ENCODE measurements around the gene OR11A1. TPM values are rescaled to one million over a fixed set of nuclear protein-coding genes. Genes with fewer than 3 reads are reported as not detected.

OR11A1 gene
- total RNA-seq, 1 donor = not detected

DNA sequence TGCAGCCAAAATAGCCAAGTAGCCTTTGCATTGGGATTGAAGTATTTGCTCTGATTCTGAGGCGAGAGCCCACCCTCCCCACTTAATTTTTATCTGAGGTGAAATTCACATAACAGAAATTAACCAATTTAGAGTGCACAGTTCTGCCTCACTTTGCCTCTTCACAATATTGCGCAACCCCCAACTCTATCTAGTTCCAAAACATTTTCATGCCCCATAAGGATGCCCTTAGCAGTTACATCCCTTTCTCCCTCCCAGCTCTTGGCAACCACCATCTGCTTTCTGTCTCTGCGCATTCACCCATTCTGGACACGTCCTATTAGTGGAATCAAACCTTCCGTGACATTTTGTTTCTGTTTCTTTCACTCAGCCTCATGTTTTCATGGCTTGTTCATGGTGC lies 21.9 kb upstream of the OR11A1 start:
- H2AFZ ChIP-seq (ENCODE audit: low read length) = no peak overlapping the region
- H3K27me3 ChIP-seq (ENCODE audit: insufficient read depth, low read length) = no peaks in the 10 kb centered on the region
- no peak overlapping the region for H3K4me2 ChIP-seq (ENCODE audit: insufficient read depth, low read length)
- TF ChIP-seq, protein P1, sequence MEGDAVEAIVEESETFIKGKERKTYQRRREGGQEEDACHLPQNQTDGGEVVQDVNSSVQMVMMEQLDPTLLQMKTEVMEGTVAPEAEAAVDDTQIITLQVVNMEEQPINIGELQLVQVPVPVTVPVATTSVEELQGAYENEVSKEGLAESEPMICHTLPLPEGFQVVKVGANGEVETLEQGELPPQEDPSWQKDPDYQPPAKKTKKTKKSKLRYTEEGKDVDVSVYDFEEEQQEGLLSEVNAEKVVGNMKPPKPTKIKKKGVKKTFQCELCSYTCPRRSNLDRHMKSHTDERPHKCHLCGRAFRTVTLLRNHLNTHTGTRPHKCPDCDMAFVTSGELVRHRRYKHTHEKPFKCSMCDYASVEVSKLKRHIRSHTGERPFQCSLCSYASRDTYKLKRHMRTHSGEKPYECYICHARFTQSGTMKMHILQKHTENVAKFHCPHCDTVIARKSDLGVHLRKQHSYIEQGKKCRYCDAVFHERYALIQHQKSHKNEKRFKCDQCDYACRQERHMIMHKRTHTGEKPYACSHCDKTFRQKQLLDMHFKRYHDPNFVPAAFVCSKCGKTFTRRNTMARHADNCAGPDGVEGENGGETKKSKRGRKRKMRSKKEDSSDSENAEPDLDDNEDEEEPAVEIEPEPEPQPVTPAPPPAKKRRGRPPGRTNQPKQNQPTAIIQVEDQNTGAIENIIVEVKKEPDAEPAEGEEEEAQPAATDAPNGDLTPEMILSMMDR (IDR thresholded peaks at IDR 0.05; ENCODE audit: extremely low read depth, low read depth, low read length) = no peak
- no peaks in the 10 kb centered on the region for H3K79me2 ChIP-seq (ENCODE audit: insufficient read depth, low read length)
- no peaks in the 10 kb centered on the region for H4K20me1 ChIP-seq (ENCODE audit: insufficient read depth, low read length)
- H3K27ac ChIP-seq (ENCODE audit: low read depth, low read length) = no peak overlapping the region
- H3K9me3 ChIP-seq (ENCODE audit: low read depth, low read length) = no peaks in the 10 kb centered on the region
- no peaks in the 10 kb centered on the region for H3K4me1 ChIP-seq (ENCODE audit: insufficient read depth, low read length)
- no peak for DNase-seq (ENCODE audit: insufficient read length, low spot score, missing footprints)
- no peak overlapping the region for H3K4me3 ChIP-seq (ENCODE audit: insufficient read depth, low read length)
- H3K36me3 ChIP-seq (ENCODE audit: insufficient read depth, low read length) = no peaks in the 10 kb centered on the region

GRCh38 chr6:29477923-29478450 lies 21.1 kb upstream of the OR11A1 start:
- TF ChIP-seq, protein P1 (IDR thresholded peaks at IDR 0.05; ENCODE audit: extremely low read depth, low read depth, low read length) = no peak
- DNase-seq (ENCODE audit: insufficient read length, low spot score, missing footprints) = no peak
- H2AFZ ChIP-seq (ENCODE audit: low read length) = no peak overlapping the region

DNA sequence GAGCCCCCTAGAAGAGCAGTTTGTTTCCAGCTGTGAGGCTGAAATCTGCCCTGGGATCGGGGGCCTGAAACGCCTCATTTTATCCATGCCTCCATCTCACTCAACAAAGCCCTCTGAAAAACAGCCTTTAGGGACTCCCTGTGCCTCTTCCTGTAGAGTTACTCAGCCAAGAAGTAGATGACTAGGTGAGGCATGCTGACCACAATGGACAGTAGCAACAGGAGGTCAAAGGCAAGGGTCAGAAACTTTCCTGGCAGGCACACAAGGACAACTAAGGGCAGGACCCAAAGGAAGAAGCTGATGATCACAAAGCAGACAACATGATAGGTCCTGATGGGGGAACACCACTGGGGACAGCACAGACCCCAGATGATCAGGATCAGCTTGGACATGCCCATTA lies 18.1 kb upstream of the OR11A1 start:
- no peak overlapping the region for H3K4me2 ChIP-seq (ENCODE audit: insufficient read depth, low read length)
- no peak overlapping the region for H3K4me3 ChIP-seq (ENCODE audit: insufficient read depth, low read length)
- no peaks in the 10 kb centered on the region for H3K27me3 ChIP-seq (ENCODE audit: insufficient read depth, low read length)
- H3K4me1 ChIP-seq (ENCODE audit: insufficient read depth, low read length) = no peaks in the 10 kb centered on the region
- H3K27ac ChIP-seq (ENCODE audit: low read depth, low read length) = no peak overlapping the region
- H3K36me3 ChIP-seq (ENCODE audit: insufficient read depth, low read length) = no peaks in the 10 kb centered on the region
- TF ChIP-seq, protein P1 (IDR thresholded peaks at IDR 0.05; ENCODE audit: extremely low read depth, low read depth, low read length) = no peak
- no peak overlapping the region for H2AFZ ChIP-seq (ENCODE audit: low read length)
- no peaks in the 10 kb centered on the region for H3K79me2 ChIP-seq (ENCODE audit: insufficient read depth, low read length)
- no peaks in the 10 kb centered on the region for H3K9me3 ChIP-seq (ENCODE audit: low read depth, low read length)
- no peaks in the 10 kb centered on the region for H4K20me1 ChIP-seq (ENCODE audit: insufficient read depth, low read length)
- no peak for DNase-seq (ENCODE audit: insufficient read length, low spot score, missing footprints)

More at GRCh38 chr6:29477923-29478450, 21.1 kb upstream of the OR11A1 start:
- no peaks in the 10 kb centered on the region for H3K9me3 ChIP-seq (ENCODE audit: low read depth, low read length)
- H3K27me3 ChIP-seq (ENCODE audit: insufficient read depth, low read length) = no peaks in the 10 kb centered on the region
- H3K79me2 ChIP-seq (ENCODE audit: insufficient read depth, low read length) = no peaks in the 10 kb centered on the region
- H3K27ac ChIP-seq (ENCODE audit: low read depth, low read length) = no peak overlapping the region
- H3K4me3 ChIP-seq (ENCODE audit: insufficient read depth, low read length) = no peak overlapping the region
- no peaks in the 10 kb centered on the region for H3K4me1 ChIP-seq (ENCODE audit: insufficient read depth, low read length)
- no peak overlapping the region for H3K4me2 ChIP-seq (ENCODE audit: insufficient read depth, low read length)
- no peaks in the 10 kb centered on the region for H4K20me1 ChIP-seq (ENCODE audit: insufficient read depth, low read length)
- H3K36me3 ChIP-seq (ENCODE audit: insufficient read depth, low read length) = no peaks in the 10 kb centered on the region

- no peaks in the 10 kb centered on the region for H4K20me1 ChIP-seq (ENCODE audit: insufficient read depth, low read length)
- TF ChIP-seq, protein P1 (IDR thresholded peaks at IDR 0.05; ENCODE audit: extremely low read depth, low read depth, low read length) = no peak
- no peak overlapping the region for H3K4me2 ChIP-seq (ENCODE audit: insufficient read depth, low read length)
- H3K27ac ChIP-seq (ENCODE audit: low read depth, low read length) = no peak overlapping the region
- H3K4me1 ChIP-seq (ENCODE audit: insufficient read depth, low read length) = no peaks in the 10 kb centered on the region
- H2AFZ ChIP-seq (ENCODE audit: low read length) = no peak overlapping the region
- H3K9me3 ChIP-seq (ENCODE audit: low read depth, low read length) = no peaks in the 10 kb centered on the region
- H3K79me2 ChIP-seq (ENCODE audit: insufficient read depth, low read length) = no peaks in the 10 kb centered on the region
- no peaks in the 10 kb centered on the region for H3K36me3 ChIP-seq (ENCODE audit: insufficient read depth, low read length)
- DNase-seq (ENCODE audit: insufficient read length, low spot score, missing footprints) = no peak
- no peak overlapping the region for H3K4me3 ChIP-seq (ENCODE audit: insufficient read depth, low read length)
- H3K27me3 ChIP-seq (ENCODE audit: insufficient read depth, low read length) = no peaks in the 10 kb centered on the region
Observed at GRCh38 chr6:29466241-29466640, 9.4 kb upstream of the OR11A1 start.

Data from osteoblast (primary cell).